Neural cell (in vitro differentiated cells): ENCODE data around the gene PHYH.

Experiments used
- EP300 ChIP-seq: fragments of 450-650 bp; conservative IDR thresholded peaks from 2 replicates; pipeline ENCODE4 v1.6.1; 2014; ENCODE audit warnings: antibody characterized with exemption, mild to moderate bottlenecking, moderate library complexity; ENCODE audit not compliant: poor library complexity, severe bottlenecking
- EZH2 ChIP-seq: fragments of 200-600, 300-800 bp; shearing (Covaris generic), sonication (generic); IDR thresholded peaks from 2 replicates; pipeline ENCODE4 v1.6.1; 2014; ENCODE audit warnings: antibody characterized with exemption, low read length, borderline replicate concordance, mild to moderate bottlenecking; ENCODE audit not compliant: insufficient read depth, poor library complexity, severe bottlenecking
- MXI1 ChIP-seq: fragments of 450-650 bp; conservative IDR thresholded peaks from 2 replicates; pipeline ENCODE4 v1.6.1; 2014; ENCODE audit warnings: antibody characterized with exemption, mild to moderate bottlenecking; ENCODE audit not compliant: poor library complexity, severe bottlenecking
- POLR2AphosphoS5 ChIP-seq: IDR thresholded peaks from 2 replicates; pipeline ENCODE4 v1.6.1; 2012
- RAD21 ChIP-seq: fragments of 450-650 bp; conservative IDR thresholded peaks from 2 replicates; pipeline ENCODE4 v1.6.1; 2014; ENCODE audit warnings: antibody characterized with exemption, mild to moderate bottlenecking, moderate library complexity
- SMC3 ChIP-seq: fragments of 450-650 bp; conservative IDR thresholded peaks from 2 replicates; pipeline ENCODE4 v1.6.1; 2014; ENCODE audit warnings: antibody characterized with exemption, mild to moderate bottlenecking, moderate library complexity; ENCODE audit not compliant: poor library complexity
- TAF1 ChIP-seq: IDR thresholded peaks from 2 replicates; pipeline ENCODE4 v1.6.1; 2012; ENCODE audit warnings: low read depth
- TF ChIP-seq, protein P1 (sequence below): IDR thresholded peaks from 2 replicates; pipeline ENCODE4 v1.6.1; 2012; ENCODE audit warnings: borderline replicate concordance
- TF ChIP-seq, protein P2 (sequence below): fragments of 450-650 bp; IDR thresholded peaks from 2 replicates; pipeline ENCODE4 v1.5.1; 2014; ENCODE audit warnings: antibody characterized with exemption, mild to moderate bottlenecking, moderate library complexity; ENCODE audit not compliant: poor library complexity, severe bottlenecking

DNA sequence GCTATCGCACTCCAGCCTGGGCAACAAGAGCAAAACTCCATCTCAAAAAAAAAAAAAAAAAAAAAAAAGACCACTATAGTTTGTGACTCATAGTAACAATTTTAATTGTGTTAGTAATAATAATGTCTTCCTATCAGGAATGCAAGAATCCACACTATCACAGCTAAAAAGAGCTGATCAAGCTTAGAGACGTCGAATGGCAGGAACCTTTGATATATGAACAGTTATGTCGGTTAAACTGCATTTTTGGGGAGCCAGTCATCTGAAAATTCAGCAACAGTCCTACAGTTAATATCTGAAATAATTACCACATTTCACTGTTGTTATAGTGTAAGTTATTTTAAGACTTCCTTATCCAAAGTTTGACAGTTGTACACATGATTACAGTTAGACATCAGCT is 8.8 kb downstream of the PHYH start:
- TF ChIP-seq, protein P1, sequence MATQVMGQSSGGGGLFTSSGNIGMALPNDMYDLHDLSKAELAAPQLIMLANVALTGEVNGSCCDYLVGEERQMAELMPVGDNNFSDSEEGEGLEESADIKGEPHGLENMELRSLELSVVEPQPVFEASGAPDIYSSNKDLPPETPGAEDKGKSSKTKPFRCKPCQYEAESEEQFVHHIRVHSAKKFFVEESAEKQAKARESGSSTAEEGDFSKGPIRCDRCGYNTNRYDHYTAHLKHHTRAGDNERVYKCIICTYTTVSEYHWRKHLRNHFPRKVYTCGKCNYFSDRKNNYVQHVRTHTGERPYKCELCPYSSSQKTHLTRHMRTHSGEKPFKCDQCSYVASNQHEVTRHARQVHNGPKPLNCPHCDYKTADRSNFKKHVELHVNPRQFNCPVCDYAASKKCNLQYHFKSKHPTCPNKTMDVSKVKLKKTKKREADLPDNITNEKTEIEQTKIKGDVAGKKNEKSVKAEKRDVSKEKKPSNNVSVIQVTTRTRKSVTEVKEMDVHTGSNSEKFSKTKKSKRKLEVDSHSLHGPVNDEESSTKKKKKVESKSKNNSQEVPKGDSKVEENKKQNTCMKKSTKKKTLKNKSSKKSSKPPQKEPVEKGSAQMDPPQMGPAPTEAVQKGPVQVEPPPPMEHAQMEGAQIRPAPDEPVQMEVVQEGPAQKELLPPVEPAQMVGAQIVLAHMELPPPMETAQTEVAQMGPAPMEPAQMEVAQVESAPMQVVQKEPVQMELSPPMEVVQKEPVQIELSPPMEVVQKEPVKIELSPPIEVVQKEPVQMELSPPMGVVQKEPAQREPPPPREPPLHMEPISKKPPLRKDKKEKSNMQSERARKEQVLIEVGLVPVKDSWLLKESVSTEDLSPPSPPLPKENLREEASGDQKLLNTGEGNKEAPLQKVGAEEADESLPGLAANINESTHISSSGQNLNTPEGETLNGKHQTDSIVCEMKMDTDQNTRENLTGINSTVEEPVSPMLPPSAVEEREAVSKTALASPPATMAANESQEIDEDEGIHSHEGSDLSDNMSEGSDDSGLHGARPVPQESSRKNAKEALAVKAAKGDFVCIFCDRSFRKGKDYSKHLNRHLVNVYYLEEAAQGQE: no peak
- no peak for TF ChIP-seq EZH2
- TF ChIP-seq, protein P2, sequence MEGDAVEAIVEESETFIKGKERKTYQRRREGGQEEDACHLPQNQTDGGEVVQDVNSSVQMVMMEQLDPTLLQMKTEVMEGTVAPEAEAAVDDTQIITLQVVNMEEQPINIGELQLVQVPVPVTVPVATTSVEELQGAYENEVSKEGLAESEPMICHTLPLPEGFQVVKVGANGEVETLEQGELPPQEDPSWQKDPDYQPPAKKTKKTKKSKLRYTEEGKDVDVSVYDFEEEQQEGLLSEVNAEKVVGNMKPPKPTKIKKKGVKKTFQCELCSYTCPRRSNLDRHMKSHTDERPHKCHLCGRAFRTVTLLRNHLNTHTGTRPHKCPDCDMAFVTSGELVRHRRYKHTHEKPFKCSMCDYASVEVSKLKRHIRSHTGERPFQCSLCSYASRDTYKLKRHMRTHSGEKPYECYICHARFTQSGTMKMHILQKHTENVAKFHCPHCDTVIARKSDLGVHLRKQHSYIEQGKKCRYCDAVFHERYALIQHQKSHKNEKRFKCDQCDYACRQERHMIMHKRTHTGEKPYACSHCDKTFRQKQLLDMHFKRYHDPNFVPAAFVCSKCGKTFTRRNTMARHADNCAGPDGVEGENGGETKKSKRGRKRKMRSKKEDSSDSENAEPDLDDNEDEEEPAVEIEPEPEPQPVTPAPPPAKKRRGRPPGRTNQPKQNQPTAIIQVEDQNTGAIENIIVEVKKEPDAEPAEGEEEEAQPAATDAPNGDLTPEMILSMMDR: no peak
- no peak for TF ChIP-seq EP300
- TF ChIP-seq POLR2AphosphoS5: no peak
- no peak for TF ChIP-seq TAF1
- no peak for TF ChIP-seq RAD21
- no peak for TF ChIP-seq SMC3
- no peak for TF ChIP-seq MXI1
